ENCODE data around the gene FMNL3. TPM values are rescaled to one million over a fixed set of nuclear protein-coding genes. Genes with fewer than 3 reads are reported as not detected.

FMNL3 gene
- total and polyA plus RNA-seq, 2 experiments from 2014 or later = 8.7 to 32.6 TPM

DNA sequence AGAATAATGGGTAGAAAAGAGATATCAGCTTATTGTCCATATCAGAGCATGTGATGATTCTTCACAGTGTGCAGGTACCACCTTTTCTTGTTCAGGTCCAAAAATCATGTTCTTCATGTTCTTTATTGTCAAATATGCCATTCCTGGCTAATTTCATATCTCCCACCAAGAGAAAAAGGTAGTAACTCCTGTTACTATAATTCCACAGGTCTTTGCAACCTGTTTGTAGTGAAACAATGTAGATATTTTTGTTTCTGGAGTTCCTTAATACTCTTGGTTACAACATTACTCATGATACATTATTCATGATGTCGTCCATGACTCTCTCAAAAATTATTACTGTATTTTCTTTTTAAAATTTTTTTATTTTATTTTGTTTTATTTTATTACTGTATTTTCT is 22.8 kb upstream of the FMNL3 start (continued):
- no peak for TF ChIP-seq ZNF331 (CRISPR knock-in tag; IDR thresholded peaks at IDR 0.05; ENCODE audit: low read depth)

DNA sequence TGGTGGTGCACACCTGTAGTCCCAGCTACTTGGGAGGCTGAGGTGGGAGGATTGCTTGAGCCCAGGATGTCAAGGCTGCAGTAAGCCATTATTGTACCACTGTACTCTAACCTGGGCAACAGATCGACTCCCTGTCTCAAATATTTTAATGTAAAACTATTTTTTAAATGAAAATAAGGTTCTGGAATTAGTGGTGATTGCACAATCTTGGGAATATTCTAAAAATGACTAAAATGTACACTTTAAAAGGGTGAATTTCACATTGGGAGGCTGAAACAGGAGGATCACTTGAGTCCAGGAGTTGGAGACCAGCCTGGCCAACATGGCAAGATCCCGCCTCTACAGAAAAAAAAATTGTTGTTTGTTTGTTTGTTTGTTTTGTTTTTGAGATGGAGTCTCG is 21.2 kb upstream of the FMNL3 start:
- peaks cover 1% of the 10 kb centered on the region for H3K27me3 Mint-ChIP-seq (ENCODE audit: insufficient read depth, low read depth, poor library complexity)
- no peaks in the 10 kb centered on the region for H3K4me1 ChIP-seq (ENCODE audit: insufficient read depth)
- ATAC-seq = no peak

More for the DNA sequence above, 21.2 kb upstream of the FMNL3 start:
- no peak overlapping the region for H3K27ac Mint-ChIP-seq
- H3K9me3 Mint-ChIP-seq = no peaks in the 10 kb centered on the region
- Histone ChIP-seq H3K27ac (ENCODE audit: low read depth) (no peak overlapping the region), H3K9me2 (ENCODE audit: insufficient read depth) (no peaks in the 10 kb centered on the region), H3K4me2 (no peak overlapping the region), H3K27me3 (ENCODE audit: insufficient read depth) (no peaks in the 10 kb centered on the region), H3K36me3 (ENCODE audit: insufficient read depth) (no peaks in the 10 kb centered on the region), H2AFZ (no peak overlapping the region), H3F3A (replicated peaks; ENCODE audit: low read depth) (no peaks in the 10 kb centered on the region), H4K20me1 (replicated peaks; ENCODE audit: insufficient read depth) (no peaks in the 10 kb centered on the region), H3K79me2 (replicated peaks; ENCODE audit: insufficient read depth) (no peaks in the 10 kb centered on the region), H3K4me3 (no peak overlapping the region)
- no peaks in the 10 kb centered on the region for H3K36me3 Mint-ChIP-seq (ENCODE audit: low read depth)
- no peak for DNase-seq (ENCODE audit: low spot score)
- TF ChIP-seq POLR2AphosphoS5 (IDR thresholded peaks at IDR 0.05; ENCODE audit: low read depth) (no peak), ZNF331 (CRISPR knock-in tag; IDR thresholded peaks at IDR 0.05; ENCODE audit: low read depth) (no peak), JUNB (IDR thresholded peaks at IDR 0.05; ENCODE audit: unreplicated experiment) (no peak), EZH2phosphoT487 (IDR thresholded peaks at IDR 0.05; ENCODE audit: unreplicated experiment) (no peak), STAT1 (IDR thresholded peaks at IDR 0.05; ENCODE audit: unreplicated experiment) (no peak), CREB1 (CRISPR knock-in tag; IDR thresholded peaks at IDR 0.05; ENCODE audit: low read depth) (no peak), EZH2 (IDR thresholded peaks at IDR 0.05; ENCODE audit: low read depth, unreplicated experiment) (no peak), ZNF114 (CRISPR knock-in tag; IDR thresholded peaks at IDR 0.05) (no peak), NANOG (IDR thresholded peaks at IDR 0.05; ENCODE audit: borderline replicate concordance) (no peak)
- TF ChIP-seq, protein P1, sequence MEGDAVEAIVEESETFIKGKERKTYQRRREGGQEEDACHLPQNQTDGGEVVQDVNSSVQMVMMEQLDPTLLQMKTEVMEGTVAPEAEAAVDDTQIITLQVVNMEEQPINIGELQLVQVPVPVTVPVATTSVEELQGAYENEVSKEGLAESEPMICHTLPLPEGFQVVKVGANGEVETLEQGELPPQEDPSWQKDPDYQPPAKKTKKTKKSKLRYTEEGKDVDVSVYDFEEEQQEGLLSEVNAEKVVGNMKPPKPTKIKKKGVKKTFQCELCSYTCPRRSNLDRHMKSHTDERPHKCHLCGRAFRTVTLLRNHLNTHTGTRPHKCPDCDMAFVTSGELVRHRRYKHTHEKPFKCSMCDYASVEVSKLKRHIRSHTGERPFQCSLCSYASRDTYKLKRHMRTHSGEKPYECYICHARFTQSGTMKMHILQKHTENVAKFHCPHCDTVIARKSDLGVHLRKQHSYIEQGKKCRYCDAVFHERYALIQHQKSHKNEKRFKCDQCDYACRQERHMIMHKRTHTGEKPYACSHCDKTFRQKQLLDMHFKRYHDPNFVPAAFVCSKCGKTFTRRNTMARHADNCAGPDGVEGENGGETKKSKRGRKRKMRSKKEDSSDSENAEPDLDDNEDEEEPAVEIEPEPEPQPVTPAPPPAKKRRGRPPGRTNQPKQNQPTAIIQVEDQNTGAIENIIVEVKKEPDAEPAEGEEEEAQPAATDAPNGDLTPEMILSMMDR (conservative IDR thresholded peaks at IDR 0.05; ENCODE audit: low read depth in 2 of 2) = no peak
- TF ChIP-seq, protein P2, sequence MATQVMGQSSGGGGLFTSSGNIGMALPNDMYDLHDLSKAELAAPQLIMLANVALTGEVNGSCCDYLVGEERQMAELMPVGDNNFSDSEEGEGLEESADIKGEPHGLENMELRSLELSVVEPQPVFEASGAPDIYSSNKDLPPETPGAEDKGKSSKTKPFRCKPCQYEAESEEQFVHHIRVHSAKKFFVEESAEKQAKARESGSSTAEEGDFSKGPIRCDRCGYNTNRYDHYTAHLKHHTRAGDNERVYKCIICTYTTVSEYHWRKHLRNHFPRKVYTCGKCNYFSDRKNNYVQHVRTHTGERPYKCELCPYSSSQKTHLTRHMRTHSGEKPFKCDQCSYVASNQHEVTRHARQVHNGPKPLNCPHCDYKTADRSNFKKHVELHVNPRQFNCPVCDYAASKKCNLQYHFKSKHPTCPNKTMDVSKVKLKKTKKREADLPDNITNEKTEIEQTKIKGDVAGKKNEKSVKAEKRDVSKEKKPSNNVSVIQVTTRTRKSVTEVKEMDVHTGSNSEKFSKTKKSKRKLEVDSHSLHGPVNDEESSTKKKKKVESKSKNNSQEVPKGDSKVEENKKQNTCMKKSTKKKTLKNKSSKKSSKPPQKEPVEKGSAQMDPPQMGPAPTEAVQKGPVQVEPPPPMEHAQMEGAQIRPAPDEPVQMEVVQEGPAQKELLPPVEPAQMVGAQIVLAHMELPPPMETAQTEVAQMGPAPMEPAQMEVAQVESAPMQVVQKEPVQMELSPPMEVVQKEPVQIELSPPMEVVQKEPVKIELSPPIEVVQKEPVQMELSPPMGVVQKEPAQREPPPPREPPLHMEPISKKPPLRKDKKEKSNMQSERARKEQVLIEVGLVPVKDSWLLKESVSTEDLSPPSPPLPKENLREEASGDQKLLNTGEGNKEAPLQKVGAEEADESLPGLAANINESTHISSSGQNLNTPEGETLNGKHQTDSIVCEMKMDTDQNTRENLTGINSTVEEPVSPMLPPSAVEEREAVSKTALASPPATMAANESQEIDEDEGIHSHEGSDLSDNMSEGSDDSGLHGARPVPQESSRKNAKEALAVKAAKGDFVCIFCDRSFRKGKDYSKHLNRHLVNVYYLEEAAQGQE (IDR thresholded peaks at IDR 0.05; ENCODE audit: unreplicated experiment) = no peak
- TF ChIP-seq, protein P3, sequence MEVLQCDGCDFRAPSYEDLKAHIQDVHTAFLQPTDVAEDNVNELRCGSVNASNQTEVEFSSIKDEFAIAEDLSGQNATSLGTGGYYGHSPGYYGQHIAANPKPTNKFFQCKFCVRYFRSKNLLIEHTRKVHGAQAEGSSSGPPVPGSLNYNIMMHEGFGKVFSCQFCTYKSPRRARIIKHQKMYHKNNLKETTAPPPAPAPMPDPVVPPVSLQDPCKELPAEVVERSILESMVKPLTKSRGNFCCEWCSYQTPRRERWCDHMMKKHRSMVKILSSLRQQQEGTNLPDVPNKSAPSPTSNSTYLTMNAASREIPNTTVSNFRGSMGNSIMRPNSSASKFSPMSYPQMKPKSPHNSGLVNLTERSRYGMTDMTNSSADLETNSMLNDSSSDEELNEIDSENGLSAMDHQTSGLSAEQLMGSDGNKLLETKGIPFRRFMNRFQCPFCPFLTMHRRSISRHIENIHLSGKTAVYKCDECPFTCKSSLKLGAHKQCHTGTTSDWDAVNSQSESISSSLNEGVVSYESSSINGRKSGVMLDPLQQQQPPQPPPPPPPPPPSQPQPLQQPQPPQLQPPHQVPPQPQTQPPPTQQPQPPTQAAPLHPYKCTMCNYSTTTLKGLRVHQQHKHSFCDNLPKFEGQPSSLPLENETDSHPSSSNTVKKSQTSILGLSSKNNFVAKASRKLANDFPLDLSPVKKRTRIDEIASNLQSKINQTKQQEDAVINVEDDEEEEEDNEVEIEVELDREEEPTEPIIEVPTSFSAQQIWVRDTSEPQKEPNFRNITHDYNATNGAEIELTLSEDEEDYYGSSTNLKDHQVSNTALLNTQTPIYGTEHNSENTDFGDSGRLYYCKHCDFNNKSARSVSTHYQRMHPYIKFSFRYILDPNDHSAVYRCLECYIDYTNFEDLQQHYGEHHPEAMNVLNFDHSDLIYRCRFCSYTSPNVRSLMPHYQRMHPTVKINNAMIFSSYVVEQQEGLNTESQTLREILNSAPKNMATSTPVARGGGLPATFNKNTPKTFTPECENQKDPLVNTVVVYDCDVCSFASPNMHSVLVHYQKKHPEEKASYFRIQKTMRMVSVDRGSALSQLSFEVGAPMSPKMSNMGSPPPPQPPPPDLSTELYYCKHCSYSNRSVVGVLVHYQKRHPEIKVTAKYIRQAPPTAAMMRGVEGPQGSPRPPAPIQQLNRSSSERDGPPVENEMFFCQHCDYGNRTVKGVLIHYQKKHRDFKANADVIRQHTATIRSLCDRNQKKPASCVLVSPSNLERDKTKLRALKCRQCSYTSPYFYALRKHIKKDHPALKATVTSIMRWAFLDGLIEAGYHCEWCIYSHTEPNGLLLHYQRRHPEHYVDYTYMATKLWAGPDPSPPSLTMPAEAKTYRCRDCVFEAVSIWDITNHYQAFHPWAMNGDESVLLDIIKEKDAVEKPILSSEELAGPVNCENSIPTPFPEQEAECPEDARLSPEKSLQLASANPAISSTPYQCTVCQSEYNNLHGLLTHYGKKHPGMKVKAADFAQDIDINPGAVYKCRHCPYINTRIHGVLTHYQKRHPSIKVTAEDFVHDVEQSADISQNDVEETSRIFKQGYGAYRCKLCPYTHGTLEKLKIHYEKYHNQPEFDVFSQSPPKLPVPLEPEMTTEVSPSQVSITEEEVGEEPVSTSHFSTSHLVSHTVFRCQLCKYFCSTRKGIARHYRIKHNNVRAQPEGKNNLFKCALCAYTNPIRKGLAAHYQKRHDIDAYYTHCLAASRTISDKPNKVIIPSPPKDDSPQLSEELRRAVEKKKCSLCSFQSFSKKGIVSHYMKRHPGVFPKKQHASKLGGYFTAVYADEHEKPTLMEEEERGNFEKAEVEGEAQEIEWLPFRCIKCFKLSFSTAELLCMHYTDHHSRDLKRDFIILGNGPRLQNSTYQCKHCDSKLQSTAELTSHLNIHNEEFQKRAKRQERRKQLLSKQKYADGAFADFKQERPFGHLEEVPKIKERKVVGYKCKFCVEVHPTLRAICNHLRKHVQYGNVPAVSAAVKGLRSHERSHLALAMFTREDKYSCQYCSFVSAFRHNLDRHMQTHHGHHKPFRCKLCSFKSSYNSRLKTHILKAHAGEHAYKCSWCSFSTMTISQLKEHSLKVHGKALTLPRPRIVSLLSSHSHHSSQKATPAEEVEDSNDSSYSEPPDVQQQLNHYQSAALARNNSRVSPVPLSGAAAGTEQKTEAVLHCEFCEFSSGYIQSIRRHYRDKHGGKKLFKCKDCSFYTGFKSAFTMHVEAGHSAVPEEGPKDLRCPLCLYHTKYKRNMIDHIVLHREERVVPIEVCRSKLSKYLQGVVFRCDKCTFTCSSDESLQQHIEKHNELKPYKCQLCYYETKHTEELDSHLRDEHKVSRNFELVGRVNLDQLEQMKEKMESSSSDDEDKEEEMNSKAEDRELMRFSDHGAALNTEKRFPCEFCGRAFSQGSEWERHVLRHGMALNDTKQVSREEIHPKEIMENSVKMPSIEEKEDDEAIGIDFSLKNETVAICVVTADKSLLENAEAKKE (CRISPR knock-in tag; IDR thresholded peaks at IDR 0.05) = no peak
- TF ChIP-seq, protein P4, sequence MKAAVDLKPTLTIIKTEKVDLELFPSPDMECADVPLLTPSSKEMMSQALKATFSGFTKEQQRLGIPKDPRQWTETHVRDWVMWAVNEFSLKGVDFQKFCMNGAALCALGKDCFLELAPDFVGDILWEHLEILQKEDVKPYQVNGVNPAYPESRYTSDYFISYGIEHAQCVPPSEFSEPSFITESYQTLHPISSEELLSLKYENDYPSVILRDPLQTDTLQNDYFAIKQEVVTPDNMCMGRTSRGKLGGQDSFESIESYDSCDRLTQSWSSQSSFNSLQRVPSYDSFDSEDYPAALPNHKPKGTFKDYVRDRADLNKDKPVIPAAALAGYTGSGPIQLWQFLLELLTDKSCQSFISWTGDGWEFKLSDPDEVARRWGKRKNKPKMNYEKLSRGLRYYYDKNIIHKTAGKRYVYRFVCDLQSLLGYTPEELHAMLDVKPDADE (IDR thresholded peaks at IDR 0.05) = no peak
- no peak overlapping the region for H3K4me3 Mint-ChIP-seq
- no peaks in the 10 kb centered on the region for H3K4me1 Mint-ChIP-seq
